GM18861 (cell line): ENCODE data around the gene NPAT.

Source experiments
- ATAC-seq: cut with Tn5 transposase; IDR thresholded peaks from one replicate; pipeline ENCODE4 v1.9.1; 2021; ENCODE audit not compliant: unreplicated experiment

NPAT gene

DNA sequence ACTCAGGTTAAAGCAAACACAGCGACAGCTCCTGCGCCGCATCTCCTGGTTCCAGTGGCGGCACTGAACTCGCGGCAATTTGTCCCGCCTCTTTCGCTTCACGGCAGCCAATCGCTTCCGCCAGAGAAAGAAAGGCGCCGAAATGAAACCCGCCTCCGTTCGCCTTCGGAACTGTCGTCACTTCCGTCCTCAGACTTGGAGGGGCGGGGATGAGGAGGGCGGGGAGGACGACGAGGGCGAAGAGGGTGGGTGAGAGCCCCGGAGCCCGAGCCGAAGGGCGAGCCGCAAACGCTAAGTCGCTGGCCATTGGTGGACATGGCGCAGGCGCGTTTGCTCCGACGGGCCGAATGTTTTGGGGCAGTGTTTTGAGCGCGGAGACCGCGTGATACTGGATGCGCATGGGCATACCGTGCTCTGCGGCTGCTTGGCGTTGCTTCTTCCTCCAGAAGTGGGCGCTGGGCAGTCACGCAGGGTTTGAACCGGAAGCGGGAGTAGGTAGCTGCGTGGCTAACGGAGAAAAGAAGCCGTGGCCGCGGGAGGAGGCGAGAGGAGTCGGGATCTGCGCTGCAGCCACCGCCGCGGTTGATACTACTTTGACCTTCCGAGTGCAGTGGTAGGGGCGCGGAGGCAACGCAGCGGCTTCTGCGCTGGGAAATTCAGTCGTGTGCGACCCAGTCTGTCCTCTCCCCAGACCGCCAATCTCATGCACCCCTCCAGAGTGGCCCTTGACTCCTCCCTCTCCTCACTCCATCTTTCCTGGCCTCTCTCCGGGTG lies at the start of gene NPAT, which contains the start of gene ATM:
Gene NPAT (minus strand): TSS at position 65 of the 774 bp plus-strand sequence. CDS start 102 bp downstream, outside the sequence.
Gene ATM (plus strand): TSS at position 494 of the 774 bp plus-strand sequence. CDS start 4,558 bp downstream, outside the sequence.
- peak; percentile 69 for ATAC-seq

DNA sequence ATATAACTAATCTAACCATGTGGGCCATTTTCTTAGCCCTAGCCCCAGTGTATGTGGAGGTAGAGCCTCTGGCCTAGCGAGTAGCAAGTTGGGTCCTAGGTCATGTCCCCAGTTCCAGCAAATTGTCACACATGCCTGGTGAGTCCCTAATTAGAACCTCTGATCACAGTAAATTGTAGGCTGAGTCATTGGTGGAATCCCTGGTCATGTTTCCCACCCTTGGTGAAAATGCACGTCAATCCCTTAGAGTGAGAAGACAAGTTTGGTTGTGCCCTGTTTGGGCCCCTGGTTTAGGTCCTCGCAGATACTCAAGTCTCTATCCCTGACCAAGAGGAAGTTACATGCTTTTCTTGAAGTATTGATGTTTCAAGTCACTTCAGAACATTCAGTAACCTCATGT lies 47.1 kb upstream of the NPAT start:
- ATAC-seq = no peak

DNA sequence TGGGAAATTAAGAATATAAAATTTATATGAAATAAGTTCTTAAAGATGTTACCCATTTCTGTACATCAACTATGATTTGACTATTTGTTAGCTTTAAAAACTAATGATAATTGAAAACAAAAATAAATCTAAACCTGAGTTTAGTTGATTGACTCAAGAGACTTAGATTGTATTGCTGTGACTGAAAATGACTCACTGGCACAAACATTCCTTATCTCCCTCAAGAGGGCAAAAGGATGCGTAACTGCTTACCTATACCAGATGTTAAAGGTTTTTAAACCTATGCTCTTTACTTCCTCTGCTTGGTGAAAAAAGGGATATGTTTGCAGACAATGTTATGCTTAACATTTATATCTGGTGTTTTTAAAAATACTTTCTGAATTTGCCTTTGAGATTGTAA lies 30.7 kb upstream of the NPAT start:
- ATAC-seq = no peak

DNA sequence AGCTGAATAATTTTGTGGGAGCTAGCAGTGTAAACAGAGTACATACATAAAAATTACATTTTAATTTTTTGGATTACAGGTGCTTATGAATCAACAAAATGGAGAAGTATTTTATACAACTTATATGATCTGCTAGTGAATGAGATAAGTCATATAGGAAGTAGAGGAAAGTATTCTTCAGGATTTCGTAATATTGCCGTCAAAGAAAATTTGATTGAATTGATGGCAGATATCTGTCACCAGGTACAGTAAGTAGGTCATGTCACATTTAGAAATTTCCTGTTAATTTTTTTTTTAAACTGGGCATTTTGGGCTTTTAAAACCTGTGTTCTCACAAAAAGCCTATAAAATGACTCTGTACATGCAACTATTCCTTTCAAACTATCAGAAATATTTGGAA lies 24.4 kb upstream of the NPAT start:
- ATAC-seq = no peak

DNA sequence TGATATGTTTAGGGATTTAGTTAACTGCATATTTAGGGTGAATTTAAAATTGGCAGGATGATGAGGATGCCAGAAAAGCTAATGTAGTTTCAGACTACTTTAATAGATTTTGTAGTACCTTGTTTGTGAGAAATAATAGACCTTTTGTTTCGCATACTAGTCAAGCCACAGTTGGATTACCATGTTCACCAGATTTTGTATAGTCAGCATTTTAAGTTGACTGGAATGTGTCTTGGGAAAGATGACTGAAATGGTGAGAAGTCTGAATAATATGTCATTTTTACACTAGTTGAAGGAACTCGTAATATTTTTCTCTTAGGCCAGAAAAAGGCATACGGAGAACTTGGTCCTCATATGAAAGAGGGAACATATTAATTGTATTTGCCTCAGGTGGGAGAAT lies 23.9 kb upstream of the NPAT start:
- ATAC-seq = no peak

DNA sequence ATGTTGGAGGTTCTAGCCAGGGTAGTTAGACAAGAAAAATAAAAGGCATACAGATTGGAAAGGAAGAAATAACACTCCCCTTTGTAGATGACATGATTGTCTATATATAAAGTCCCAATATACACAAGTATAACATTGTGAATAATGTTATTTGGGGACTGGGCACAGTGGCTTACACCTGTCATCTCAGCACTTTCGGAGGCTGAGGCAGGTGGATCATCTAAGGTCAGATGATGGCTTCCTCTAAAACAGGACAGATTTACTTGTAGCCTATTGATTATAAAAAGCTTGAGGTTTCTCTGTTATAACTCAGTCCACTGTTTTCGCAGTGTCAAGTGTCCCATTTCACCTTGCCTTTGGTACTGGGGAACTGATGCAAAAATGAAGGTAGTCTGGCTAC lies 20.0 kb upstream of the NPAT start:
- ATAC-seq = no peak

DNA sequence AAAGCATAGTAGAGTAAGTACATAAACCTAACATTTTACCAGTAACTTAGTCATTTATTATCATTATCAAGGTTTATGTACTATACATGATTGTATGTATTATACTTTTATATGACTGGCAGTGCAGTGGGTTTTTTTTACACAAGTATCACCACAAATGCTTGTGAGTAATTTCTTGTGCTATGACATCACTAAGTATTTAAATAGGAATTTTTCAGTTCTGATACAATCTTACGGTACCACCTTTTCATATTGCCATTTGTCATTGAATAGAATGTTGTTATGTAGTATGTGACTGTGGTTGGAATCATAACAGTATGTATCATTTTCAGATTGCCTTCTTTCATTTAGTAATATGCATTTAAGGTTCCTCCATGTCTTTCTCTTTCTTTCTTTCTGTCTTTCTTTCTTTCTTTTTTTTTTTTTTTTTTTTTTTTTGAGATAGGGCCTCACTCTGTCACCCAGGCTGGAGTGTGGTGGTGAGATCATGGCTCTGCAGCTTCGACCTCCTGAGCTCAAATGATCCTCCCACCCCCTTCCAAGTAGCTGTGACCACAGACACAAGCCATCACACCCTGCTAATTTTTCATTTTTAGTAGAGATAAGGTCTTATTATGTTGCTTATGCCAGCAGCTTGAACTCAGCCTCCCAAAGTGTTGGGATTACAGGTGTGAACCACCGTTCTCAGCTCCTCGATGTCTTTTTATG lies 19.0 kb upstream of the NPAT start:
- no peak for ATAC-seq

DNA sequence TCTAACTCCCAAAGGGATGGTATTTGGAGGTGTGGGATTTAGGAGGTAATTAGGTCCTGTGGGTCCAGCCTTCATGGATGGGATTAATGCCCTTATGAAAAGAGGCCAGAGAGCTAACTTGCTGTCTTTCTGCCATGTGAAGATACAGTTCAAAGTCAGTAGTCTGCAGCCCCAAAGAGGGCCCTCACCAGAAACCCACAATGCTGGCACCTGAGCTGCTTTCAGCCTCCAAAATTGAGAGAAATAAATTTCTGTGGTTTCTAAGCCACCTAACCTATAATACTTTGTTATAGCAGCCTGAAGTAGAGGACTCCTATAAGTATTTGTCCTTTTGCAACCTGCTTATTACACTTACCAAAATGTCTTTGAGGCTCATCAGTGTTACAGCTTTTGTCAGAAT lies 16.6 kb upstream of the NPAT start:
- ATAC-seq = no peak

DNA sequence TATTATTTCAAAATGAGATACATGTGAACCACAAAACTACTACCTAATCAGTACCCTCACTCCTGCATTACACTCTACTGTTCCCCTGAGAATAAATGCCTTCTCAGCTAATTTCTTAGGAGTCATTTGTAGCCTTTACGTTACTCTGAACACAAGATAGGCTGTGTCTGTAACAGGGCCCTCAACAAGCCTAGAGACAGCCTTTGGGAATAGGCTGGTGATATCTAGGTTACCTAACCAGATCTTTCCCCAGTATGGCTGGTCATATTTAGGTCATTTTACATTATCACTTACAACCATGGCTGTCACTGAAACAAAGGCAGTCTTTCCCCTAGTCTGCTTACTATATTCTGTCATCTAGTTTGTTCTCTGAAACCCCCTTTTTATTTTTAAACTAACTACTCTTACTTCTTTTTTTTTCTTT lies 14.6 kb upstream of the NPAT start:
- peak; percentile 62 for ATAC-seq

DNA sequence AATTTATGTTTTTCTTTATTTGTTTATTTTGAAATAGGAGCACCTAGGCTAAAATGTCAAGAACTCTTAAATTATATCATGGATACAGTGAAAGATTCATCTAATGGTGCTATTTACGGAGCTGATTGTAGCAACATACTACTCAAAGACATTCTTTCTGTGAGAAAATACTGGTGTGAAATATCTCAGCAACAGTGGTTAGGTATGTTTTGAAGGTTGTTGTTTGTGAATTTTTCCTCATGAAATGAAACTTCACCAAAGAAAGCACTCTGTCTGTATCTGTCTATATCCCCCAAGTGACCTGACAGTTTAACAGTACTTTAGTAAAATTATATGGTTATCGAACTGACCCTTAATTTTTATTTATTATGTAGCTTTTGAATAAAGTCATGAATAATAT lies 13.2 kb upstream of the NPAT start:
- ATAC-seq = no peak

DNA sequence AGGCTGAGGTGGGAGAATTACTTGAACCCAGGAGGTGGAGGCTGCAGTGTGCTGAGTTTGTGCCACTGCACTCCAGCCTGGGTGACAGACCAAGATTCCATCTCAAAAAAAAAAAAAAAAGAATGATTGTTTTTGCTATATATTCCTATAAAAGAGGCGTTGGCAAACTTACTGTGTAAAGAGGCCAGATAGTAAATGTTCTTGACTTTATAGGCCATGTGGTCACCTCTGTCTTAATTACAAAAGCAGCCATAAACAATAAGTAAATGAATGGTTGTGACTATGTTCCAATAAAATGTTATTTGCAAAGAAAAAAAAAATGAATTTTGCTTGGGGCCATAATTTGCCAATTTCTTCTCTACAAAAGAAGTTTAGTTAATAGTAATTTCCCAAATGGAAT lies 12.8 kb upstream of the NPAT start:
- ATAC-seq = no peak

DNA sequence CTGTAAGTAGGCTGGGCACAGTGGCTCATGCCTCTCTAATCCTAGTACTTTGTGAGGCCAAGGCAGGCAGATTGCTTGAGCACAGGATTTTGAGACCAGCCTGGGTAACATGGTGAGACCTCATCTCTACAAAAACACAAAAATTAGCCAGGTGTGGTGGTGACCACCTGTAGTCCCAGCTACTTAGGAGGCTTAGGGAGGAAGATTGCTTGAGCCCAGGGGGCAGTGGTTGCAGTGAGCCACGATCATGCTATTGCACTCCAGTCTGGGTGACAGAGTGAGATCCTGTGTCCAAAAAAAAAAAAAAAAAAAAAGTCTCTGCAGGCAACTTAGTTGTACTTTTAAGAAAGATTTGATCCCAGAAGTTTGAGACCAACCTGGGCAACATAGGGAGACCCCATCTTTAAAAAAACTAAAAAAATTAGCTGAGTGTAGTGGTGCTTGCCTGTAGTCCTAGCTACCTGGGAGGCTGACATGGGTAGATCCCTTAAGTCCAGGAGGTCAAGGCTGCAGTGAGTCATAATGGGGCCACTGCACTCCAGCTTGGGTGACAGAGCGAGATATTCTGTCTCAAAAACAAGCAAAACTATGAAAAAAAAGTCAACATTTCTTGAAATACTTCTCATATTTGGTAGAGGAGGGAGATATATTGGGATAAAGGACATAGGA lies 11.0 kb upstream of the NPAT start:
- no peak for ATAC-seq

DNA sequence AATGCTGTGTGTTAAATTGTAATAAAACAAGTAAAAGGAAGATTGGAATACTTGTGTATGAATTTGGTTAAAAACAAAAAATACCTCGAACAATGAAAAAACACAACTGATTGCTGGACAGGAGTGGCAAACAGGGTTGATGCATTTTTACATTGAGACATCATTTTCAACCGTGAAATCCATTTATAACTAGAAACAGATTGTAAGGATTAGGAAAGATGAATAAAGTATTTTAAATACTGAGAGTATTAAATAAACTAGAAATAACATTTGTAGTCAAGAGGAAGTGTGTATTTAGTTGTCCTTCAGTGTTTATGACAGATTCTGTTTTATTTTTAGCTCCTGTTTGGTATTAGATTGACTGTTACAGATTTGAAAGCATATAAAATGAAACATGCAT lies 5.8 kb upstream of the NPAT start:
- ATAC-seq = no peak

DNA sequence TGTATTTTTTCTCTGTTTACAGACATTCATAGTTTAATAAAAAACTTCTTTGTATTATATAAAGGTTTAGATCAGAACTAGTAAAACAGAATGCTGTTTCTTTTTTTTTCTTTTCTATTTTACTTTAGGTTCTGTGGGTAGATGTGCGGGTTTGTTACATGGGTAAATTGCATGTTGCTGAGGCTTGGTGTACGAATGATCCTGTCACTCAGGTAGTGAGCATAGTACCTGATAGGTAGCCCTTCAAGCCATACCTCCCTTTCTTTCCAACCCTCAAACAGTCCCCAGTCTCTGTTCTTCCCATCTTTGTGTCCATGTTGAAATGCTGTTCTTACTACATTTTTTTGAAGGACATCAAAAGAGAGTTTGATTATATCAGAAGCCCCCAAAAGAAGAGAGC lies 3.6 kb upstream of the NPAT start:
- no peak for ATAC-seq

DNA sequence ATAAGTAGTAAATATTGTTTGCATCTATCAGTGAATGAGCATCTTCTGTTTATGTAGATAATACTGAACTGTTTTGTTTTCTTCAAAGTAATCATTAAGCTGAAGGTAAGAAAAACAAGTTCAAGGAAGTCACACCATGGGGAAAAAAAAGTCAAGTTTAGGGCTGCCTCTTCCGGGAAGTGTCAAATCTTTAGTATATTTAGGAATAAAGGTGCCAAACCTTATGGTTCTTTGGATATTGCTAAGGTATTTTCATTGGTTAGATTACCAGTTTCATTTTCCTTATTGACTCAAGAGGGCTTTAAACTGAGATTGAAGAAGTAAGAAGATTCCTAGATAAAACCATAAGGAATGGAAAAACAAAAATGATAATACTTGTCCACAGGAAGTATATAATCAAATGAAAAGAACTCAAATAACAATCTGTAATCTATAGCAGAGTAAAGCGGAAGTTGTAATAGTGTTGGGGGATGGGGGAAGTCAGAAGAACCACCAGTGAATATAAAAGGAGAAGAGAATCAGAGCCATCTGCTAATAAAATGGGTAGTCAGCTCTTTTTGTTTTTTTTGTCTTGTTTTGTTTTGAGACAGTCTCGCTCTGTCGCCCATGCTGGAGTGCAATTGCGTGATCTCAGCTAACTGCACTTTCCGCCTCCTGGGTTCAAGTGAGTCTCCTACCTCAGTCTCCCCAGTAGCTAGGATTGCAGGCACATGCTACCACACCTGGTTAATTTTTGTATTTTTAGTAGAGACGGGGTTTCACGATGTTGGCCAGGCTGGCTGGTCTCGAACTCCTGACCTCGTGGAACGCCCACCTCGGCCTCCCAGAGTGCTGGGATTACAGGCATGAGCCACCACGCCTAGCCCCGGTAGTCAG lies 2.7 kb upstream of the NPAT start:
- ATAC-seq = peak; percentile 22

DNA sequence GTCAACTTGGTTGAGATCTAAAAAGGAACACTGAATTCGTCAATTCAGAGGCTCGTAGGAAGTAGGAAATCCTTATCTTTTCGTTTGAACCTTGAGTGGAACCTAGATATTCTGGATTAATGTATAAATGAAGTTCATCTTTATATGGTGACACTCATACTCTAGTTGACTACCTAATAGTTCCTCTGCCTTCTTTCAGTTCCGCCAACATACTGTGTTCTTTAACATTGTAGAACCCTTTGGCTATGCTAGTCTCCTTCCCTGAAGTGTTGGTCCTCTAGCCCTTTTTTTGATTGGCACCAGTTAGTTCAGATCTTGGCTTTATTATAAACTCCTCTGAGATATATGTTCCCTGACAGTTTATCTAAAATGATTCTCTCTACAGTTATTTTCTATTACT lies 1.9 kb upstream of the NPAT start:
- ATAC-seq = no peak

DNA sequence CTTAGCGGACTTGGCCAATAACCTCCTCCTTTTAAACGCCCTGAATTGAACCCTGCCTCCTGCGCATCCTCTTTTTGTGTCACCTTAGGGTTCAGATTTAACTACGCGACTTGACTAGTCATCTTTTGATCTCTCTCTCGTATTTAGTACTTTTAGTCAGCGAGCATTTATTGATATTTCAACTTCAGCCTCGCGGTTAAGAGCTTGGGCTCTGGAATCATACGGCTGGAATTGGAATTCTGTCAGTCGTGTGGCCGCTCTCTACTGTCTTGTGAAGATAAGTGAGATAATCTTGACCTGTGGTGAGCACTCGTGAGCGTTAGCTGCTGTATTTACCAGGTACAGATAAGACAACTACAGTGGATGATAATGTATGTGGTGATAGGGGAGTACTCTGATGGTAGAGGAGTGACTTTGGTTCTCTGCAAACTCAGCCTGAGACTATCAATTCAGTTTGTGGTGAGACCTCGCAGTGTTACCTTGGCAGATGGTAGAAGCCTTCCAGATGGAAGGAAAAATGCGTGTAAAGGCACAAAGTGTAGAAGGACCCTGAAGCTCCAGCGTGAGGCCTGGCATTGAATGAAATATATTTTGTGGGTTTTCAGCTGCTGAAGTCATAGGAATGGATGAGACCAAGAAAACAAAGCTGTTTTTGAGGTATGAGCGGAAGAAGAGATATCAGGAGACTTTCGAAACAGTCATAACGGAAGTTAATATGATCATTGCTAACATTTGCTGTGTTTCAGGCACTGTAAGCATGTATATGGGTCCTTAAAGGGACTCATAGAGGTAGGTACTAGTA lies 1.1 kb upstream of the NPAT start:
- peak; percentile 30 for ATAC-seq

DNA sequence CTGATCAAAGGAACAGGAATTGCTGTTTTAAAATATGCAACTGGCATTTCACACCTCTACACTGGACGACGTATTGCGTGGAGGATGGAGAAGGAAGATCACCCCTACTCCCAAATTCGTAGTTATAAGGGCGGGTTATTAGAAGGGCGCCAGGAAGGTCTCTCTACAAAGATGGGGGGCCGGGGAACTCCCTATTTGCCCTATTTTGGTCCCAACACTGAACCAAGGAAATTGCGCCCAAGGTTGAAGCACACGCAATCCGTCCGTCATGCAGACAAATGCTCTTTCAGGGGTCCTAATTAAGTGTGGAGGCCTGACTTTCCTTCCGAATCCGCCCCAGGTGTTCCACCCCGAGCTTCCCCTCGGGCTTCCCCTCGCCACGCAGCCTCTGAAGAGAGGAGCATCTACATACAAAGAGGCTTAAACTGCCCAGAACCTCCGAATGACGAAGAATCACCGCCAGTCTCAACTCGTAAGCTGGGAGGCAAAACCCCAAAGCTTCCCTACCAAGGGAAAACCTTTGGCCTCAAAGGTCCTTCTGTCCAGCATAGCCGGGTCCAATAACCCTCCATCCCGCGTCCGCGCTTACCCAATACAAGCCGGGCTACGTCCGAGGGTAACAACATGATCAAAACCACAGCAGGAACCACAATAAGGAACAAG lies 396 bp downstream of the NPAT start:
- no peak for ATAC-seq

DNA sequence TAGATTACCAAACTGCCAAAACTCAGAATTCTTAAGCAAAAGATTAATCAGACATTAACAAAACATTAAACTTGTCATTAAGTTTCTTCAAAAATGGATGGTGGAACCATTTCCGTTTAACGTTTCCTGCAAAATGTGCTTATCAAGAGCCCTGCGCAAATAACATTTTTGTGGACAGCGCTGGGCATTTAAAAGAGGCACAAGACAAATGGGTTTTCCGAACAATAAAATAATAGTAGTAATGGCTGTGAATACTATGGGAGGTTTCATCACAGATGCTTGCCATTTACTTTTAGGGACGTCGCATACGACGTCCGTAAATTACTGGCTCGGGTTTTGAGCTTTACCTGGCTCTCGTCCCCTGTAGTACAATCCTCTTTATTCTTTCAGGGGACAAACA lies 1.1 kb downstream of the NPAT start:
- no peak for ATAC-seq
